Measurements from ENCODE around the gene ALDH1A2. TPM values are rescaled to one million over a fixed set of nuclear protein-coding genes. Genes with fewer than 3 reads are reported as not detected.
A peak's percentile ranks its signal among the peaks of the same experiment; 100 is the strongest.
"Not testable (repeated sequence)": the region's sequence is repeated elsewhere in the genome, so short reads cannot be mapped to it uniquely, and the experiment has no call there.

Gene ALDH1A2
- total RNA-seq, 6 donors from 2014 or later, result 3.6 to 43.3 (median 6.9) TPM

DNA sequence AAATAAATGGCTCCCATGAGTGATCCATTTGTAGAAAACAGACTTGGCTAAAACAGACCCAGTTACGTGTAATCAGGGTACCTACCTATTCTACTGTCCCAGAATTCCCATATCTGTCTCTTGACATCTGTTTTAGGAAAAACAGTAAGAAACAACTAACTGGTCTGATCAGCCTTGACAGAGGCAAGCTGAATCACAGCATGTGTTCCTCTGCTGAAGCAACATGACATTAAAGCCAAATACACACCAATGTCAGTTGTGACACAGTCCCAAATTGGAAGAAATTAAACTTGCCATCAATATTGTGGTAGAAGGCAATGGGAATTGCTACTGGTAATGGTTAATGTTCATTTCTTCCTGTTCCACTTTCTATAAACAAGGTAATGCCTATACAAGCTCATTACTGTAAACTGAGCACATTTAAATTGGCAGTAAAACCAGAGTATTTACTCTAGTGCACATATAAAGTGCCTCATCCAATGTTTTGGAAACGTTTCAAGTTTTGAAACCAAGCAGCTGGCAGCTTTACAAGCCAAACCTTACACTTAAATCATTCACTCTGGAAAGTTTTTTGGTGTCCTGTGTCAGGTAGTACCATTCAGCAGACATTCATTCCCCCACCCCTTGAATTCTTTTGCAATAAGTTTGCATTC lies 27.0 kb downstream of the ALDH1A2 start:
- no peak overlapping the region for H3K4me3 ChIP-seq
- TF ChIP-seq, protein P1, sequence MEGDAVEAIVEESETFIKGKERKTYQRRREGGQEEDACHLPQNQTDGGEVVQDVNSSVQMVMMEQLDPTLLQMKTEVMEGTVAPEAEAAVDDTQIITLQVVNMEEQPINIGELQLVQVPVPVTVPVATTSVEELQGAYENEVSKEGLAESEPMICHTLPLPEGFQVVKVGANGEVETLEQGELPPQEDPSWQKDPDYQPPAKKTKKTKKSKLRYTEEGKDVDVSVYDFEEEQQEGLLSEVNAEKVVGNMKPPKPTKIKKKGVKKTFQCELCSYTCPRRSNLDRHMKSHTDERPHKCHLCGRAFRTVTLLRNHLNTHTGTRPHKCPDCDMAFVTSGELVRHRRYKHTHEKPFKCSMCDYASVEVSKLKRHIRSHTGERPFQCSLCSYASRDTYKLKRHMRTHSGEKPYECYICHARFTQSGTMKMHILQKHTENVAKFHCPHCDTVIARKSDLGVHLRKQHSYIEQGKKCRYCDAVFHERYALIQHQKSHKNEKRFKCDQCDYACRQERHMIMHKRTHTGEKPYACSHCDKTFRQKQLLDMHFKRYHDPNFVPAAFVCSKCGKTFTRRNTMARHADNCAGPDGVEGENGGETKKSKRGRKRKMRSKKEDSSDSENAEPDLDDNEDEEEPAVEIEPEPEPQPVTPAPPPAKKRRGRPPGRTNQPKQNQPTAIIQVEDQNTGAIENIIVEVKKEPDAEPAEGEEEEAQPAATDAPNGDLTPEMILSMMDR (IDR thresholded peaks at IDR 0.05), result no peak
- TF ChIP-seq POLR2A (IDR thresholded peaks at IDR 0.05) (no peak), EP300 (IDR thresholded peaks at IDR 0.05) (no peak), POLR2AphosphoS5 (IDR thresholded peaks at IDR 0.05) (no peak)
- peaks cover 0 to 13% (median 4%) of the 10 kb centered on the region in 4 donors for H3K4me1 ChIP-seq
- no peaks in the 10 kb centered on the region for H3K36me3 ChIP-seq
- no peaks in the 10 kb centered on the region for H3K27me3 ChIP-seq
- no peak for DNase-seq
- ATAC-seq (ENCODE audit: low FRiP score in 2 of 2), result no peak
- 32 to 50% methylated on average over 2 of the region's 2 CpGs for WGBS, 2 donors
- no peak overlapping the region for H3K27ac ChIP-seq
- no peaks in the 10 kb centered on the region for H3K9me3 ChIP-seq

DNA sequence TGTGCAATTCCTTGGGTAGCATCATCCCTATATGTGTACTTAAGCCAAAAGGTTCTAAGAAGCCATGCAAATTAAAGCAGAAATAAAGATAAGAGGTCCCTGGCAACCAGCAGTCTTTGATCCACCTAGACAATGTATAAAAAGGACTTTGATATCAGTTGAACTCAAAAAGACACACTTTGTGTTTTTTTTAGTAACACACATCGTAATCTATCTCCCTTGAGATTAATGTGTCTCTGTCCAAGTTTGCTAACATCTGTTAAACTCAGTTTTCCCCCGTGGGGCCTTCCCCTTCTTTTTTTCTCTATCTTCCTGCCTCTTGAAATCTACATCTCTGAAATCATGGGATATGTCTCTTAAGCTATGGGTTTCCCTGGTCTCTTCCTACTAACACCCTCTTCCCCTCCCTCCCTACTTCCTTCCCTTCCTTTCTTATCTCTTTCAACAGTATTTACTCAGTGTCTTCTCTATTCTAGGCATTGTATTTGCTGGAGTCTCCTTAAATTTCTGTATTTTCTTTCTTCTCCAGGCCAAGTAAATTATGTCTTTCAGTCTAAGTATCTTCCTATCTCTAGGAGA lies 27.7 kb downstream of the ALDH1A2 start:
- Histone ChIP-seq H3K36me3 (no peaks in the 10 kb centered on the region), H3K4me3 (no peak overlapping the region), H3K4me1 (peaks cover 0 to 13% (median 3%) of the 10 kb centered on the region in 4 donors), H3K27me3 (no peaks in the 10 kb centered on the region), H3K9me3 (no peaks in the 10 kb centered on the region), H3K27ac (no peak overlapping the region)
- ATAC-seq (ENCODE audit: low FRiP score in 2 of 2) (no peak), DNase-seq (no peak)
- TF ChIP-seq, protein P1 (IDR thresholded peaks at IDR 0.05), result no peak
- TF ChIP-seq POLR2A (IDR thresholded peaks at IDR 0.05) (no peak), EP300 (IDR thresholded peaks at IDR 0.05) (no peak), POLR2AphosphoS5 (IDR thresholded peaks at IDR 0.05) (no peak)
- 33 to 37% methylated on average over 2 of the region's 2 CpGs for WGBS, 2 donors

DNA sequence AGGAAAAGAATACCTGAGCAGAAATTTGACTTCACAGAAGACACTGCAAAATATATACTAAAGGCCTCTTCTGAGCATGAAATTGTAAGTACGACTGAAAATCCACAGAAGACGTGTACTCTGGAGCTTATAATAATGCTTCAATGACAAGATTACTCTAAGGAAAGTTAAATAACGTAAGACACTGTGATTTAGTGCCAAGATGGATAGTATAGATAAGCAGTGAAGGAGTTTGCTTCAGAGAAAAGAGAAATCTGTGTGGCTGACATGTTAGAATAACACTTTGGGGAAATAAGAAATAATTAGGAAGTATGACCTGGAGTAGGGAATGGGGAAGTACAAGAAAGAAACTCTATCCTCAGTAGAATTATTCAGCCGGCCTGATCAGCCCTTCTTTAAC lies 28.9 kb downstream of the ALDH1A2 start:
- no peak for ATAC-seq (ENCODE audit: low FRiP score in 2 of 2)
- DNase-seq, result no peak
- Histone ChIP-seq H3K4me1 (peaks cover 0 to 13% (median 3%) of the 10 kb centered on the region in 4 donors), H3K36me3 (no peaks in the 10 kb centered on the region), H3K27ac (no peak overlapping the region), H3K27me3 (no peaks in the 10 kb centered on the region), H3K4me3 (no peak overlapping the region), H3K9me3 (no peaks in the 10 kb centered on the region)
- no peak for TF ChIP-seq POLR2A (IDR thresholded peaks at IDR 0.05)
- no peak for TF ChIP-seq POLR2AphosphoS5 (IDR thresholded peaks at IDR 0.05)
- no peak for TF ChIP-seq EP300 (IDR thresholded peaks at IDR 0.05)
- TF ChIP-seq, protein P1 (IDR thresholded peaks at IDR 0.05), result no peak
- 71 to 82% methylated on average over 4 of the region's 4 CpGs for WGBS, 2 donors

DNA sequence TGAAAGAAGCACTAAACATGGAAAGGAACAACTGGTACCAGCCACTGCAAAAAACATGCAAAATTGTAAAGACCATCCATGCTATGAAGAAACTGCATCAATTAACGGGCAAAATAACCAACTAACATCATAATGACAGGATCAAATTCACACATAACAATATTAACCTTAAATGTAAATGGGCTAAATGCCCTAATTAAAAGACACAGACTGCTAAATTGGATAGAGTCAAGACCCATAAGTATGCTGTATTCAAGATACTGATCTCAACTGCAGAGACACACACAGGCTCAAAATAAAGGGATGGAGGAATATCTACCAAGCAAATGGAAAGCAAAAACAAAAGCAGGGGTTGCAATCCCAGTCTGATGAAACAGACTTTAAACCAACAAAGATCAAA lies 37.1 kb downstream of the ALDH1A2 start:
- peaks cover 9 to 34% (median 28%) of the 10 kb centered on the region in 4 donors for H3K9me3 ChIP-seq
- DNase-seq; ATAC-seq (ENCODE audit: low FRiP score in 2 of 2); H3K36me3 ChIP-seq; H3K27me3 ChIP-seq; H3K27ac ChIP-seq; H3K4me3 ChIP-seq; H3K4me1 ChIP-seq: not testable (repeated sequence)
- WGBS, 2 donors, result 87 to 91% methylated on average over 1 of the region's 1 CpG

DNA sequence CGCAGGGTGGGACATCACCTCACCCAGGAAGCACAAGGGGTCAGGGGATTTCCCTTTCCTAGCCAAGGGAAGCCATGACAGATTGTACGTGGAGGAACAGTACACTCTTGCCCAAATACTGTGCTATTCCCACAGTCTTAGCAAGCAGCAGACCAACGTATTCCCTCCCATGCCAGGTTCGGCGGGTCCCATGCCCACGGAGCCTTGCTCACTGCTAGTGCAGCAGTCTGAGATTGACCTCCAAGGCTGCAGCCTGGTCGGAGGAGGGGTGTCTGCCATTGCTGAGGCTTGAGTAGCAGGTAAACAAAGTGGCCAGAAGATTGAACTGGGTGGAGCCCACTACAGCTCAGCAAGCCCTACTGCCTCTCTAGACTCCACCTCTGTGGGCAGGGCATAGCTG lies 39.0 kb downstream of the ALDH1A2 start:
- H3K9me3 ChIP-seq, result peaks cover 9 to 34% (median 28%) of the 10 kb centered on the region in 4 donors
- TF ChIP-seq POLR2A (IDR thresholded peaks at IDR 0.05) (no peak), EP300 (IDR thresholded peaks at IDR 0.05) (no peak), POLR2AphosphoS5 (IDR thresholded peaks at IDR 0.05) (no peak)
- TF ChIP-seq, protein P1 (IDR thresholded peaks at IDR 0.05), result no peak
- no peak for ATAC-seq (ENCODE audit: low FRiP score in 2 of 2)
- no peak overlapping the region for H3K27ac ChIP-seq
- no peaks in the 10 kb centered on the region for H3K36me3 ChIP-seq
- no peak overlapping the region for H3K4me3 ChIP-seq
- no peaks in the 10 kb centered on the region for H3K27me3 ChIP-seq
- DNase-seq, result peak in 1 of 2 donors; percentile 19
- WGBS, 2 donors, result 92 to 97% methylated on average over 5 to 7 of the region's 7 CpGs
- H3K4me1 ChIP-seq, result no peaks in the 10 kb centered on the region
